Measurements from ENCODE around the gene ERVH48-1. TPM values are rescaled to one million over a fixed set of nuclear protein-coding genes. Genes with fewer than 3 reads are reported as not detected.
A peak's percentile ranks its signal among the peaks of the same experiment; 100 is the strongest.
"Not testable (repeated sequence)": the region's sequence is repeated elsewhere in the genome, so short reads cannot be mapped to it uniquely, and the experiment has no call there.

The ERVH48-1 gene
- total and polyA plus RNA-seq, 9 donors, result 0.11 TPM; not detected in 8

GRCh38 chr21:42956824-42957630 is 31.6 kb upstream of the ERVH48-1 start:
- intact Hi-C loops (cut with DNase I), result no loop called here
- no peaks in the 10 kb centered on the region for H3K9me3 ChIP-seq
- H3K27ac ChIP-seq, result no peak overlapping the region
- H3K27me3 ChIP-seq, result no peaks in the 10 kb centered on the region
- TF ChIP-seq CTCF (IDR thresholded peaks at IDR 0.05), result no peak
- TF ChIP-seq EP300 (IDR thresholded peaks at IDR 0.05), result no peak
- TF ChIP-seq POLR2A (IDR thresholded peaks at IDR 0.05), result no peak
- WGBS, 3 donors, result 89 to 92% (median 90%) methylated on average over 13 of the region's 13 CpGs
- no peaks in the 10 kb centered on the region for H3K4me1 ChIP-seq (ENCODE audit: insufficient read depth)
- no peak overlapping the region for H3K4me3 ChIP-seq
- no peaks in the 10 kb centered on the region for H3K36me3 ChIP-seq
- no peak for DNase-seq

GRCh38 chr21:42951193-42951592 is 25.8 kb upstream of the ERVH48-1 start:
- intact Hi-C loops (cut with DNase I); H3K27ac ChIP-seq; DNase-seq; H3K27me3 ChIP-seq; H3K4me3 ChIP-seq; H3K9me3 ChIP-seq; H3K4me1 ChIP-seq (ENCODE audit: insufficient read depth); H3K36me3 ChIP-seq: not testable (repeated sequence)
- WGBS, 3 donors, result 94 to 96% (median 96%) methylated on average over 9 of the region's 9 CpGs

- H3K4me1 ChIP-seq (ENCODE audit: insufficient read depth); H3K27ac ChIP-seq; intact Hi-C loops (cut with DNase I); H3K36me3 ChIP-seq; H3K4me3 ChIP-seq; H3K9me3 ChIP-seq; H3K27me3 ChIP-seq; DNase-seq: not testable (repeated sequence)
- WGBS, 3 donors, result 90 to 93% (median 93%) methylated on average over 13 of the region's 13 CpGs
Observed at GRCh38 chr21:42949094-42949755, 23.8 kb upstream of the ERVH48-1 start.

- intact Hi-C loops (cut with DNase I), result no loop called here
- no peaks in the 10 kb centered on the region for H3K36me3 ChIP-seq
- H3K27ac ChIP-seq, result no peak overlapping the region
- H3K4me1 ChIP-seq (ENCODE audit: insufficient read depth), result no peaks in the 10 kb centered on the region
- H3K9me3 ChIP-seq, result no peaks in the 10 kb centered on the region
- TF ChIP-seq POLR2A (IDR thresholded peaks at IDR 0.05) (no peak), EP300 (IDR thresholded peaks at IDR 0.05) (no peak), CTCF (IDR thresholded peaks at IDR 0.05) (no peak)
- no peak overlapping the region for H3K4me3 ChIP-seq
- peak in 1 of 5 donors; percentile 8 for DNase-seq
- no peaks in the 10 kb centered on the region for H3K27me3 ChIP-seq
- WGBS, 3 donors, result 79 to 93% (median 79%) methylated on average over 6 of the region's 6 CpGs
Observed at GRCh38 chr21:42942244-42942643, 16.8 kb upstream of the ERVH48-1 start.

GRCh38 chr21:42941696-42942085 is 16.3 kb upstream of the ERVH48-1 start:
- H3K36me3 ChIP-seq, result no peaks in the 10 kb centered on the region
- H3K27me3 ChIP-seq, result no peaks in the 10 kb centered on the region
- H3K27ac ChIP-seq, result no peak overlapping the region
- 94 to 95% (median 94%) methylated on average over 6 of the region's 6 CpGs for WGBS, 3 donors
- H3K4me3 ChIP-seq, result no peak overlapping the region
- intact Hi-C loops (cut with DNase I), result no loop called here
- DNase-seq, result no peak
- no peak for TF ChIP-seq EP300 (IDR thresholded peaks at IDR 0.05)
- TF ChIP-seq POLR2A (IDR thresholded peaks at IDR 0.05), result no peak
- no peak for TF ChIP-seq CTCF (IDR thresholded peaks at IDR 0.05)
- no peaks in the 10 kb centered on the region for H3K4me1 ChIP-seq (ENCODE audit: insufficient read depth)
- no peaks in the 10 kb centered on the region for H3K9me3 ChIP-seq
